Astrocyte of the spinal cord (primary cell): Measurements from ENCODE around the gene CCDC71.
A peak's percentile ranks its signal among the peaks of the same experiment; 100 is the strongest.

Experiments
- DNase-seq: peaks from one replicate; pipeline ENCODE4 v3.0.0; 2011; ENCODE audit warnings: low read depth, low spot score
- H3K4me3 ChIP-seq: 2 replicates; pipeline ENCODE4 v1.5.1; 2011; ENCODE audit warnings: low read depth, mild to moderate bottlenecking, low read length, moderate library complexity
- CTCF ChIP-seq: IDR thresholded peaks from 2 replicates; pipeline ENCODE4 v1.5.1; 2012; ENCODE audit warnings: low read depth, mild to moderate bottlenecking, low read length, inconsistent platforms
- in situ Hi-C: cut with HindIII; loops from 2 replicates; pipeline ENCODE4 v1.10.0; 2017; ENCODE audit warnings: low sequenced_read_pairs

The CCDC71 gene

DNA sequence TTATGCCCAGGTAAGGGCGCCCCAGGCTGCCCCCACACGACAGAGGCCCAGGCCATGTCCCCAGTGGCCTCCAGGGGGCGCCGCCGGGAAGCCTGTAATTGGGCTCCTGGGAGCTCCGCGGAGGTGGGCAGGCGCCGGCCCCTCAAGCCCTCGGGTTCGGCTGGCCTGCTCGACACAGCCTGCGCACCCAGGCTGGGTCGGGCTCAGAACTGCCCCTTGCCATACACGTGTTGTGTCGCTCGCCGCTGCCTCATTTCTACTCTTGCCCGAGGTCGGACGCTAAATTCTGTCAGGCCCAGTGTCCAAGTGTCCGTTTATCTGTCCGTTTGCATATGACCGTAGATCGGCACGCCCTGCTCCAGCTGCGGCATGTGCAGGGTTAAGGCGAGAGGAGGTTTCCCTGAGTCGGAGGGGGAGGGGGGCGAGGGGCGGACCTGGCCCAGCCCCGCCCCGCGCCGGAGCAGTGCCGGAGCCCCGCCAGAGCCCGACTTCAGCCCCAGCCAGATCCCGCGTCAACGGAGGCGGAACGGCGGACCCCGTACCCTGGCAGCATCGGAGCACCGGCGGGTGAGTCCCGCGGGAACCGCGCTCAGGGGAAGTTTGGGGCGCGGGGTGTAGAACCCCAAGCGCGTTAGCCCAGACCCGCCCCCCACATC is 5.1 kb upstream of the CCDC71 start, which contains the start of gene KLHDC8B:
Gene KLHDC8B, plus strand, starts transcription at position 480 of the 656 bp plus-strand sequence. CDS start 1,172 bp downstream, outside the sequence.
- in situ Hi-C loops = no loop called here
- H3K4me3 ChIP-seq = peak within 1 kb of the TSS; percentile 75
- TF ChIP-seq CTCF = peak; percentile 96
- peak; percentile 90 for DNase-seq

DNA sequence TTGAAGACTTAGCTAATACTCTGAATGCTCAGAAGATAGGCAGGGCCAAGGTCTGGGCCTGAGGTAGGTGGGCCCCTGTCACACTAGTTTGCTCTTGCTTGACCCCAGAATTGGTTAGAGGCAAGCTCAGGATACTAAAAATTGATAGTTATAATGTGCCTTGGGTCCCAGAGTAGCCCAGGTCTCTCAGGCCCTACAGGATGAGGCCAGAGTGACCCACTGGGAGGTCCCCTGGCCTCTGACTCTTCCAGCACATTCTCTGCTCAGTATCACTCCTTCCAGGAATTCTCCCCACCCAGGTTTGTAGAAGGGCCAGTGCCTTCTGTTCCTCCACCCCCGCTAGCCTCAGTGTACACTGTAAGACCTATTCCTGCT is 4.6 kb upstream of the CCDC71 start:
- in situ Hi-C loops = no loop called here
- H3K4me3 ChIP-seq = peak overlapping the region; percentile 75
- DNase-seq = no peak
- TF ChIP-seq CTCF = no peak

DNA sequence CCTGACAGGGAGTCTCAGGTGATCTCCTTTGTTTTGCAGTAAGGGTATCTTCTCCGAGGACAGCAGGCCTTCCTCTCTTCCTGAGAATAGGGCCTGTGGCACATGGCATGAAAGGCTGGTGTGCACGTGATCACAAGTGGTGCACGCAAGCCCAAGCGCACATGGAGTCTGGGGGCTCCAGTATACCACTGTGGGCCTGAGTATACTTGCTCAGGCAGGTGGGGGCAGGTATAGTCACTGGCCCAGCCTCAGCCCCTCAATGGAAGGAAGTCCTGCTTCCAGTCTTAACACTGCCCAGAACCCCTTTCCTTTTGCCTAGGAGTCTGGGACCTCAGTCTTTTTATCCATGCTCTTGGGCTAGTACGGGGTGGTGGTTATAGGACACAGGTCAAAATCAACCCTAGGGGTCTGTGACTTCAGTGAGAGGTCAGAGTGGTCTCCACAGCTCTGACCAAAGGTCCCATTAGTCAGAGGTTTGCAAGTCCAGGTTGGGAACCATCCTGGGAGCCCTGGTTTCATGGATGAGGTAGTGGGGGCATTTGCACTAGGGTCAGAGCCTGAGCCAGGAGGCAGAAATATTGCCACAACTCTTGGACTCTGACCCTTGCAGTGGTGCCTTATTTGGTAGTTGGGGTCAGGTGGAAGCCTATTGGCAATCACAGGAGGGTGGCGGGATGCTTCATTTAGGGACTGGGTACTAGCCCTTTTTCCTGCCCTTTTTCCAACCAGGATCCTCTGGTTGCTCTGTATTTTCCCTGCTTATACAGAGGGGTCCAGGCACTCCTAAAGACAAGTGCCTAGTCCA is 823 bp upstream of the CCDC71 start:
- DNase-seq = no peak
- in situ Hi-C loops = no loop called here
- H3K4me3 ChIP-seq = peak overlapping the region; percentile 92
- no peak for TF ChIP-seq CTCF

DNA sequence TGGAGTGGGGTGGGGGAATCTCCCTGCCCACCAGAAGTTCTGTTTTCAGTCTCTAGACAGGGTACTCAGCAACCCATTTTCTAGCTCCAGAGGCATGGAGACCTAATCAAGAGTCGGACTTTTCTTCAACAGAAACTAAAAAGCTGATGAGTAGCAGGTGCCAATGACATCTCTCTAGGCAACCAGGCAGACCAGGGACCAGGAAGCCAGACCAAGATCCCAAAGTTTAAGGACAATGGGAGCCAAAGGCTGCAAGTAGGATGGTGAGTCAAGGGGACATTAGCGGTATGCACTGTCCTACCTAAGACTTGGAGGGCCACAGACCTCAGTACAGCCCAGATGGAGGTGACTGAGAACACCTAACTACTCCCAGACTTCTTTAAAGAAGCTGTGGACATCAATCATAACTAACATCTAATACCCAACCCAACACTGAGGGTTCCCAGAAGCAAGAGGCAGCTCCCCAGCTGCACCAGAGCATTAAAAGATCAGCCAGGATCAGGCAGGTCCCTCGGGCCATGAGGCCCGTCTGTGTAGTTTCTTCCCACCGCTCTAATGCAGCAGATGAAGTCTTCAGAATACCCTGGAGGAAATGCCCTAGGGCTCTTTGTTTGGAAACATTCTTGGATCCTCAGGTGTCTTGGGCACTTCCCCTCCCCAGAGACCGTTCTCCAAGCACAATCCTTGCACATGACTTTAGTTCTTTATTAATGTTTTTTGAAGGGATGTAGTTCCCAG is 979 bp downstream of the CCDC71 start:
- in situ Hi-C loops = no loop called here
- DNase-seq = no peak
- TF ChIP-seq CTCF = no peak
- peak overlapping the region; percentile 92 for H3K4me3 ChIP-seq

DNA sequence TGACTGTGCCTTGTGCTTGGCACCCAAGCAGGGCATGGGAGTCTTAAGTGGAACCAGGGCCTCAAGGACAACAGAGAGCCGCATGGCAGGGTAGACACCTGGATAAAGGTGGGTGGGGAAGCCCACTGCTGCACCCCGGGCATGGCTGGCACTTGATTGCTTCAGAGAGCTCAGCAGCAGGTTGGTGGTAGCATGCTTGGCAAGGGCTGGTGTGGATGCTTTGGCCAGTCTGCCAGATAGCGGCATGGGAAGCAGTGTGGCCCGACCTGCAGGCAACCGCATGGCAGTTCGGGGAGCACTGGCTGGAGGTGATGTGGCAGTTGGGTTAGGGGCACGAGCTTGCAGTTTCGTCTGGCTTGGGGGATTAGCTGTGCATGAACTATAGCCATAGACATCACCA is 2.5 kb downstream of the CCDC71 start:
- no peak for TF ChIP-seq CTCF
- DNase-seq = no peak
- in situ Hi-C loops = no loop called here
- H3K4me3 ChIP-seq = no peak overlapping the region

DNA sequence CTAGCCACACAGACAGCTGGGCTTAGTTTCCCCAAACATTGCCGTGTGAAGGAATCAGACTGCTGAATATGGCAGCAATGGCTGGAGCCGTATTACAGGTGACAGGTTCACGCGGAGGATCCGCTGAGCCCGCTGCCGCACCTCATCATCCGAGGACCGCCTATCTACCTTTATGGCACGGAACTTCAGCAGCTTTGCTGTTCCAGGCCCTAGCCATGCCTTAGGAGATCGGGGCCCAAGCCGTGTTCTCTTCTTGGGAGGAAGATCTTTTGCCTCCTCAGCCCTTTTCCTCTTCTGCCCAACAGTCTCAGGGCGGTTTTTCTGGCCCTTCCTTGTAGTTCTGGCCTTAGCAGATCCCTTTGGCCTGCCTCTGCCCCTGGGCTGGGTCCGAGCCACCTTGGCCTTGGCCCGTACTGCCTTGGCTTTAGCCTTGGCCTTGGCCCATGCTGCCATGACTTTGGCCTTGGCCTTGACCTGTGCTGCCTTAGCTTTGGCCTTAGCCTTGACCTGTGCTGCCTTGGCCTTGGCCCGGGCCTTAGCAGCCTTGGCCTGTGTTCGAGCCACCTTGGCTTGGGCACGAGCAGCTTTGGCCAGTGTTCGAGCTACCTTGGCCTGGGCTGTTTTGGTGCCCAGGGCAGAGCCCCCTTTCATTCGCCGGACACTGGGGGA is 3.2 kb downstream of the CCDC71 start:
- H3K4me3 ChIP-seq = no peak overlapping the region
- no peak for TF ChIP-seq CTCF
- in situ Hi-C loops = no loop called here
- no peak for DNase-seq
